Left cardiac atrium (tissue), 4 donors: ENCODE results near the gene HOXB5. TPM values are rescaled to one million over a fixed set of nuclear protein-coding genes. Genes with fewer than 3 reads are reported as not detected.

ENCODE experiments used
- ATAC-seq, 2 donors: fragments of 200-7000 bp; cut with Tn5 transposase; one replicate each; pipeline ENCODE4 v1.9.1; 2020; ENCODE audit warnings: mild to moderate bottlenecking in 2 of 2, moderate library complexity in 2 of 2
- DNase-seq: peaks from one replicate; pipeline ENCODE4 v3.0.0-alpha.2; 2020
- intact Hi-C, 2 donors: fragments of 100-400 bp; cut with DNase I; formaldehyde crosslinking; loops; one replicate each; pipeline versions ENCODE4 v1.14.1 to v1.15.1; 2022 to 2023
- microRNA-seq, 2 donors: library from miRNA; unstranded; fragments of <30 nt; microRNA quantifications; one replicate each; pipeline ENCODE4 v1.2.0, GENCODE V29; 2020
- total RNA-seq, 2 donors: library from RNA; stranded (reverse); fragmentation: NEBNext Ultra II Directional; extraction: Animal tissue kit (Norgen Biotek cat#: 25700); gene quantifications; one replicate each; pipeline ENCODE4 v1.2.1, GENCODE V29; 2021
- donor health status: DM: no; HTN: yes; CAD: no.
- donor health status: DM: no; HTN: yes; CAD: no; lungs with severe emphysema.
- donor health status: DM: yes; HTN: yes; CAD: no.
- donor health status: Dilated cardiomyopathy.

Gene HOXB5
- total RNA-seq, 2 donors from 2014 or later, result 0.41 TPM; not detected in 1

- DNase-seq, result no peak
- ATAC-seq, result peak in 1 of 2 donors; percentile 38
- intact Hi-C loops, result no loop called here
These were observed 47.2 kb downstream of the HOXB5 start for GRCh38 chr17:48546137-48546923.

GRCh38 chr17:48545539-48545938, 48.0 kb downstream of the HOXB5 start:
- ATAC-seq, result no peak
- no peak for DNase-seq
- intact Hi-C loops, result no loop called here

- DNase-seq, result no peak
- no peak for ATAC-seq
- intact Hi-C loops, result no loop called here
These were observed 48.6 kb downstream of the HOXB5 start, which contains the start of gene HOXB2 for GRCh38 chr17:48545022-48545375. HOXB2 (minus strand) TSS chr17:48545109; CDS start chr17:48544911, 198 bp downstream.

- intact Hi-C loops, result no loop called here
- ATAC-seq, result peak; percentile 35 to 74
These were observed 49.1 kb downstream of the HOXB5 start for GRCh38 chr17:48544349-48545021.

GRCh38 chr17:48543854-48544348, 49.7 kb downstream of the HOXB5 start:
- peak; percentile 12 to 43 for ATAC-seq
- DNase-seq, result no peak
- intact Hi-C loops, result no loop called here

More at GRCh38 chr17:48544349-48545021, 49.1 kb downstream of the HOXB5 start:
- DNase-seq, result peak; percentile 86

GRCh38 chr17:48543107-48543853, 50.3 kb downstream of the HOXB5 start:
- ATAC-seq (peak; percentile 14 to 34), DNase-seq (no peak)
- intact Hi-C loops, result no loop called here

GRCh38 chr17:48542698-48543106, 50.9 kb downstream of the HOXB5 start:
- intact Hi-C loops, result no loop called here
- DNase-seq (no peak), ATAC-seq (no peak)

- intact Hi-C loops, result no loop called here
- ATAC-seq, result peak; percentile 1 to 4
- no peak for DNase-seq
These were observed 51.4 kb downstream of the HOXB5 start for GRCh38 chr17:48542114-48542656.

GRCh38 chr17:48541577-48542113, 51.9 kb downstream of the HOXB5 start:
- ATAC-seq (peak; percentile 68 to 69), DNase-seq (peak; percentile 68)
- intact Hi-C loops, result no loop called here

Small RNA genes within 50 kb of the gene (microRNA-seq; reads per million reads assigned to microRNA genes)
- 0 reads per million in 2 donors for gene MIR196A1

Other genes with a start within 250 kb of the HOXB5 start
- gene SKAP1, start 163.6 kb downstream of the HOXB5 start, total RNA-seq, result under 1 TPM; 0.31 to 0.88 TPM
- gene HOXB1, start 62.8 kb downstream of the HOXB5 start, total RNA-seq, result not detected
- gene HOXB2, start 48.7 kb downstream of the HOXB5 start, total RNA-seq, result 1 to 10 TPM; 6.1 to 6.7 TPM
- 1 to 10 TPM in 1 of 2 donors, under 1 TPM in 1; 0.31 to 1.6 TPM for gene HOXB4, start 15.4 kb downstream of the HOXB5 start, total RNA-seq
- 1 to 10 TPM; 1.2 to 2.8 TPM for gene HOXB3, start 3.5 kb downstream of the HOXB5 start, total RNA-seq
- gene HOXB6, start 11.2 kb upstream of the HOXB5 start, total RNA-seq, result 1 to 10 TPM in 1 of 2 donors, under 1 TPM in 1; 0.63 to 2.2 TPM
- 1 to 10 TPM in 1 of 2 donors, under 1 TPM in 1; 0.44 to 1.1 TPM for gene HOXB7, start 17.2 kb upstream of the HOXB5 start, total RNA-seq
- under 1 TPM in 1 of 2 donors, not detected in 1; 0.32 TPM for gene HOXB8, start 21.5 kb upstream of the HOXB5 start, total RNA-seq
- gene HOXB9, start 32.6 kb upstream of the HOXB5 start, total RNA-seq, result not detected
- gene PRAC1, start 128.7 kb upstream of the HOXB5 start, total RNA-seq, result not detected
- not detected for gene PRAC2, start 129.4 kb upstream of the HOXB5 start, total RNA-seq
- gene HOXB13, start 135.0 kb upstream of the HOXB5 start, total RNA-seq, result not detected
- gene TTLL6, start 223.4 kb upstream of the HOXB5 start, total RNA-seq, result under 1 TPM in 1 of 2 donors, not detected in 1; 0.16 TPM
- 100 to 1,000 TPM; 180 to 241 TPM for gene CALCOCO2, start 237.3 kb upstream of the HOXB5 start, total RNA-seq